ENCODE measurements around the gene LRMDA.

Gene LRMDA

DNA sequence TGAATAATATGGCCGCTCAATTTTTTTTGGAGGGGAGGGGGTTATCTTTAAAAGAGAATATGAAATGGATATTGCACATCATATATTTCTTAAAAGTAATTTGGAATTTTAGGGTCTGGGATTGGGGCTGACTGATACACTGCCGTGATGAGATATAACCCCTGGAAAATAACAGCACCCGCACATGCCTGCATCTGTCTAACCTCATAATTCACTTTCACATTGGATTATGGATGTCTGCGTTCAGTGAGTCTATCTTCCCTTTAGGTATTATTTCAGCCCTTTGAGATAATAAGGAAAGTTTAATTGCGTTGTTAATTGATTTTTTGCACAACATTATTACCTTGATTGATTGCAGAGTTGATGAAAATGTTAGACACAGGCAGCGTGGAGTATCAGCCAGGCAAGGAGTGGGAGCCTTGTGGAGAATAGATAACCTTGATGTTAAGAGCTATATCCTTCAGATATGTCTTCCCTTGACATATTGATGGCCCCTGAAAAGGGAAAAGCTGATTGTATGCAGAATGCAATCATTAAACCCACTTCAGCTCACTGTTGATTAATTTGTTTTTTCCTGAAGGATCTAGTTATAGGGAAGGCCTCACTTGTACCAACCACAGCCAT lies 1111.0 kb downstream of the LRMDA start:
- in situ Hi-C loops (cut with MboI; ENCODE audit: low sequenced_read_pairs): no loop called here

DNA sequence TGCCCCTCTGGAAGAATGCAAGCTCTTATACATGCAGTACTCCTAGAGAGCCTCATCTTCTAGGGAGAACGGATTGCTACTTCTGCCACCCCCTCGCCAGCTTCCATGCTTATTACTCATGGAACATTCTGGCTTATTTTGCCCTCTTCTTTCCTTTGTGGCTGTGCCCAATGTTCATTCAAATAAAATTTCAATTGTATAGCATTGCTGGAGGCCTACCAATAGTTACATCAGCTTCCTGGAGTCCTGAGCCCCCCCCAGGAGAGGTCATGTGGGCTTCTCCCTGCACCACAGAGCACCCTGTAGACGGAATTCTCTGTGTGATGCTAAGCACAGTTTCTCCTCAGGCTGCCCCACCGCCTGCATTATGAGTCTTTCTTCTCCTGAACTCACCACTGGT lies 1112.2 kb downstream of the LRMDA start:
- in situ Hi-C loops (cut with MboI; ENCODE audit: low sequenced_read_pairs): no loop called here

DNA sequence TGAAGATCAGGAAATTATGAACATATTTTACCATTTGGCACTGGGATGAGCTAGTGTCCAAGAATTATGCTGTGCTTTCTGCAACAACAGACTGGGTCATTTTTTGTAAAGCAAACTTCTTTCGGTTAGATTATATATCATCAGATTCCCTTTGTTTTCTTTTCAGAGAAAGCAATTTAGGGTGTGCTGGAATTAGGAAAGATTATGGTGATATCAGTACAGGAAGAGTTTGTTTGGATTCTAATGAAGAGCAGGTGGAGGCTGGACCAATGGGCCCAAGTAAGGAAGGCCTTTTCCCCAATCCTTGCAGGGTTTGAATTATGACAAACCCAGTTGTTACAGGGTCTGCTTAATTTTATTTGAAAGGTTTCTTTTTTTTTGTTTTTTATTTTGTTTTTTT lies 1113.4 kb downstream of the LRMDA start:
- in situ Hi-C loops (cut with MboI; ENCODE audit: low sequenced_read_pairs): no loop called here

DNA sequence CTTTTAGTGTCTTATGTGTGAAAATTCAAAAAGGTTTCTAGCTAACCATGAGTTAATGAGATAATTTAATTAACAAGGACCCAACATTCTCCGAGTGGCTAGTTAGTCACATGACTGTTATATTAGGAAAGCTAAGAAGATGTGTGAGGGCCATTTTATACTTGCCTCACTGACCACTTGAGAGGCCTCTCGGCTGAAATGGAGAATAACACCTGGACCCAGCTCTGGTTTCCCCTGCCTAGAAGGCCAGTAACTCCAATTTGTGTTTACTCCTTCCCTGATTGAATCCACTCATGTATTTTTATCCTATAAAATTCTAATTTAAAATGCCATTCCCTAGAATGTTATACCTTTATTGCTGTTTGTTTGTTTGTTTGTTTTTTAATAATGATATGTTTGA lies 1115.0 kb downstream of the LRMDA start:
- in situ Hi-C loops (cut with MboI; ENCODE audit: low sequenced_read_pairs): no loop called here

DNA sequence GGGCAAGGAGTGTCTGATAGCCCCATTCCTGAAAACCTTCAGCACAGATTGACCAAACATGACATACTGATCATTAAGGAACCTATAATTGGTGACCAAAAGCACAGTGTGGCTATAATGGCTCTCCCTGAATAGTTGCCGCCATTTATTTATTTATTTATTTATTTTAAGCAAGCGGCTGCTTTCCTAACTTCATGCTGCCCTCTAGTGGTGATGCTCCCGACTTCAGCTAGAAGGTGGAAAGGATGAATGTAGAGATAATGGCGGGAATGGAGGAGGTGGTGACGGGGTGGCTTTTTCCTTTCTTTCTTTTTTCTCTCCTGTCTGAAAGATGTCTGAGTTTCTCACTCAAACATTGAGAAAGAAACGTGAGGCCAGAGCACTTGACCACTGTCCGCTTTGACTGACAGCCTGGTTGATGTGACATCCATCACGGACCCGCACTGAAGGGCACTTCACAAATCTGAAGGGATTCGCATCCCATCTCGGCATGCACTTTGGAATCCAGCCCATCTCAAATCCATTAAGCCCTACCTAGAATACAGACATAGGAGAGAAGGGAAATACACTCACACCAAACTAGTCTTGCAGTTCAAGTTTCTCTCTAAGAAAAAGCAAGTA lies 1116.0 kb downstream of the LRMDA start:
- in situ Hi-C loops (cut with MboI; ENCODE audit: low sequenced_read_pairs): no loop called here

DNA sequence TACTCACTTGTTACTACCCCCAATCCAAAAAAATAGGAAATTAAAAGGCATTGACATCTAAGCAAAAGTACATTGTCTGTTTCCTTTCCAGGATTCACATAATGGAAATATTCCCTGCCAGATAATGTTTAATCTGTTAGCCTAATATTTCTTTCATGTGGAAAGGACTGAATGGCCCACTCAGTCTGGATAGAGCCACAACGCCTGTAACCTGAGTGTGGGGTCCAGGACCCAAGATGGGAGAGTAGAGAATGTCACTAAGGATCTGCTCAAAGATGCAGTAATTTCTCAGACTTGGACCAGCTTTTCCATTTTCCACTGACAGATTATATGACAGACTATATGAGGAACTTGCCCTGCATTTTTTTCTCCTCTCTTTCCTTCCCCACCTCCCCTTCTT lies 1117.3 kb downstream of the LRMDA start:
- in situ Hi-C loops (cut with MboI; ENCODE audit: low sequenced_read_pairs): no loop called here

DNA sequence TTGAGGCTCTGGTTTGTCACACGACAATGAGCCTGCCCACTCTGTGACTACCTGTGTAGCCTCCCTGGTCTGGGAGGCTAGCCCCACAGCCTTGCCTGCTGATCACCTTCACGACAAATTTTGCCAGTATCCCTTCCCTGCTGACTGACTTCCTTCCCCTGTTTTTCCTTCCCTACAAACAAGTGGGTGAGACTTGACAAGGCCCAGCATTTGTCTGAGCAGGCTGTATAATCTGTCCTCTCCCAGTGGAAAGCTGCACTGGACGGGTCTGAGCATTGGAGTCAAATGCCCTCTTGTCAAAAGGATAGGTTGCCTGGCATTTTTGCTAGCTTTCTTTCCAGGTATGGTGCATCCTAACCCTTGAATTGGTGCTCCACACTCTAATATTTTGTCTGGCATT lies 1117.7 kb downstream of the LRMDA start:
- in situ Hi-C loops (cut with MboI; ENCODE audit: low sequenced_read_pairs): no loop called here

DNA sequence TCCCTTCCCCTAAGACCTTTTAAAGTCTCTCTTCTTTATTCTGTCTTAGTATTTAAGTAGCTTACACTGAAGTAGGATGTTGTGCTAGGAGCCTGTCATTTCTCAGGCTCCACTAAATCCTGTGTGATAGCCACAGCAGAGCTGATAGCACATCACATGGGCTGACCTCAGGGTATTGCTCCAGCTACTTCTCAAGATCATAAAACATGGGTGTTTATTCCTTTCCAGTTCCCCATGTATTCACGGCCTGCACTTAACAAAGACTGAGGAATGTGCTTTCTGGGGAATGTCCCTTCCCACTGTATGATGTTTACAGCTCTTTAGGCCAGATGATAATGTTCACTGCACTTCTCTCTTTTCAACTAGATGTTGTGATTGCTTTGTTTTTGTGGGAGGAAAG lies 1119.4 kb downstream of the LRMDA start:
- in situ Hi-C loops (cut with MboI; ENCODE audit: low sequenced_read_pairs): no loop called here

DNA sequence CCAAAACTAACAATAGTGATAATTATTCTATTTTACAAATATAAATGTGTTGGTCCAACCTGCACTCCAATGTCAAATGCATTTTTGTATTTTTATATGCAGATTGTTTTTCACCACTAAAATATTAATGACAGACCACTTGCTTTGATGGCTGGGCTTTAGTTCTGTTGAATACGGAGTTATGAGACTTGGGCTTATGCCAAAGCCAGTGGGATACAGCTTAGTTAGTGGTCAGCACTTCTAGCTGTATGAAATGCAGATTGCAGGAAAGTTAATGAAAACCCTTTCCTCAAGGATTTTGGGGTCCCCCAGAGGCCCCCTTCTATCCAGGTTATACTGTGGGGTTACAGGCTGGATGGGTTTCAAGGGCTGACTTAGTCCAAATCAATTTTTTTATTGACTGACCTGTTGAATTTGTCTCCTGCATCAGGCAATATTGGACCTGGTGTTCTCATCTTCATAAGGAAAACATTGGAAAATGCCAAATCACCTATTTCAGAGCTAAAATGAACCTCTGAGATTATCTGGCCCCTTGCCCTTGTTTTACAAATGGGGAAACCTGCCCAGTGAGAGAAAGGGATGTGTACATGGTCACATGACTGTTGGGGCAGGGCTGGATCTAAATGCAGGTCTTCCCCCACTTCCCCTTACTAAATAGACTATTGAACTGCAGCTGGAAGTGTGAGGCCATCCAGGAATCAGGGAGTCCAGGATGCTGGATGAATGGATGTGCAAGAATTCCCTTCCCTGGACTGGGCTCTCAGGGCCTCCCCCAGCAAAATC lies 1120.9 kb downstream of the LRMDA start:
- in situ Hi-C loops (cut with MboI; ENCODE audit: low sequenced_read_pairs): no loop called here

DNA sequence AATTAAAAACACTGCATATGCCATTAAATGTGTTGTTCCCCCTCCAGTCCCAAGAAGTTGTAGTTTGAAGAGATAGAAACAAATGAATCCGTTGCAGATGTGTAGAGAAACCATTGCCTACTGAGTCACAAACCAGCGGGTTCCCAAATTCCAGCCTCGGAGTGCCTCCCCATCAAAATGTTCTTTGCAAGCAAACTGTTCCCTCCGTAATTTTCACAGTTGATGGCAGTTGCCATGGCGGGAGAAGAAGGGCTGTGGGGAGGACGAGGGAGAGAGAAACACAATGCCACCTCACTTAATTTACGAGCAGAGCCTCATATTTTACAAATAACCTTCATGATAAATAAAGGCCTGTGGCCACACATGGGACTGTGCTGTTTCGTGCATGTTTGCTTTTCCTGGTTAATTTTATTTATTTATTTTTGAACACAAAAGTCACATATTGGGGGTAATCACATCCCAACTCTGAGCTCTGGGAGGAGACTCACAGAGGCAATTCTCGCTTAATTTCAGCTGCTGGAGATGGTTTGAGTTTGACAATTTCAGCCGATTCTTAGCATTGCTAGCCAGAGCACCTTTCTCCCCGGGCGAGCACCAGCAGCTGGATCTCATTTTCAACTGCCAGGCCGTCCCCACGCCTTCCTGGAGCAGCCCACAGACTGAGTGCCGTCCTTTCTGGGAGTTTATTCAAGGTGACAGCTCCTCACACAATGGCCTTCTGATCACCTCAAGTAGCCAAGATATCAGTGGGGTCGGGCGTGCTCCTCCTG lies 1122.0 kb downstream of the LRMDA start:
- in situ Hi-C loops (cut with MboI; ENCODE audit: low sequenced_read_pairs): no loop called here

DNA sequence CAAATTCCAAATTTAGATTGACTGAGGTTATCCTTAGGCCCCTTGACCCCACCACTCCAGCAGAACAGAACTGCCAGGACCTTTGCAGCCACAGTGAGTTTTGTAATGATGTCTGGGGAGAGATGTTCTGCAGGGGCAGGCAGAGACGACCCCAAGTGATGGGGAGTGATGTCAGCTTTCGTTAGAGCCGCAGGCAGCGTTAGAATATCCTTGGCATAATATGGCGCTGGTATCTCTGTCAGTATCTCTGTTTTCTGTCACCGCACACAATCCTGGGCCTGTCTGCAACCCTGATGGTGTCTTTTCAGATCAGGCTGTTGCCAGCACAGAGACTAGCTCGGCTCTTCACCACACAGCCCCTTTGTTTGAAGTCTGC lies 1122.6 kb downstream of the LRMDA start:
- in situ Hi-C loops (cut with MboI; ENCODE audit: low sequenced_read_pairs): no loop called here

DNA sequence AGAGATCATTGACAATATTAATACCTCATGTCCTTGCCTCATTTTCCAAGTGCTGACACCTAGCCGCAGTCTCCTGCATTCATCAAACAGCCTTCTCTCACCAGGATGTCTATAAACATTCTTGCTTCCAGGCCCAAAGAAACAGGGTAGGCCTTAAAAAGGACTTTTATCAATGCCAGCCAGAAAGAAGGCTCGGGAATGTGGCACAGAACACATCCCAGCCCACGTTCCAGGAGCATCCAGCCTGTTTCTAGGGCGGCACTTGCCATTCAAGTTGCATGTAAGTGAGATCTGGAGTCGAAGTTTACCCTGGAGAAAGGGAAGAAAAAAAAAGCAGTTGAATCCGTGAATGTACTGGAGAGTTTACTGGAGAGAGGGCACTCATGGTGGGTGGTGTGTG lies 1123.1 kb downstream of the LRMDA start:
- in situ Hi-C loops (cut with MboI; ENCODE audit: low sequenced_read_pairs): no loop called here

DNA sequence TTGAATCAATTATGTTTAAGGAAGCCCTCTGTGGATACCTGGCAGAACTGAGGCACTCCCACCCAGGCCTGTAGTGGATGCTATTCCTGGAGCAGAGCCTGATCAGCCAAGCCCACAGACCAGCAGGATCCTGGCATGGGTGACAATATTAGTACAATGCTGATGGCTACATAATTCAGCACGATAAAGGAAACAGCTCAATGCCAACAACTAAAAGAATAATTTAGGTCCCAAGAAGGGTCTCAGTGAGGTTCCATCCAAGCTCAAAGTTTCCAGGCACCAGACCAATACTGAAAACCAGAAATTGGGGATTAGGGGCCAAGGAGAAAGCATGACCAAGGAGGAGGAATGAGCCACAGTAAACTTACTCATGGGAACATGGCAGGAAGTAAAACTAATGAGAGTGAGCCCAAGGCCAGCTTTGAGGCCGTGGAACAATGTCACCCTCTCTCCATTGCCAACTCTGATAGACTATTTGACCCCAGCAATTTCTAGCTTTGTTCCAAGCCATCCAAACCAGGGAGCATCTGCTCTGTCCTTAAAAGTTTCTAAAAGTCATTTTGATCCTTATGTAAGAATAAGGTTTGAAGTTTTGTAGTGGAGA lies 1123.7 kb downstream of the LRMDA start:
- in situ Hi-C loops (cut with MboI; ENCODE audit: low sequenced_read_pairs): no loop called here

DNA sequence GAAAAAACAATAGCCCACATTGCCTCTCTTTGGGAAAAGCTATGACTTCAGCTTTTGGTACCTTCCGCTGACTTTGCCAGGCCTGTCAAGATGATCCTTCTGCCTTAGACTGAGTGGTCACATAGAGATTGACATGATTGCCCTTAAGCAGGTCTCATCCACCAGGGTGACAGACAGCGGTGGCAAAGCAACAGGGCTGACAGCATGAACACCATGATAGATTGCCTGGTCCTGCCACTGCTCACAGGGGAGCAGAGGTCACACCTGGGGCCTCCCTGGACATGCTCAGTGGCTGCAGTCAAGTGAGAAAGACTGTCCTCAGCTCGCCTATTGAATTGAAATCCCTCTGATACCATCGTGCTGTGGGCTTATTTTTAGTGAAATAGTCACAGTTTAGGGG lies 1125.9 kb downstream of the LRMDA start:
- in situ Hi-C loops (cut with MboI; ENCODE audit: low sequenced_read_pairs): no loop called here

DNA sequence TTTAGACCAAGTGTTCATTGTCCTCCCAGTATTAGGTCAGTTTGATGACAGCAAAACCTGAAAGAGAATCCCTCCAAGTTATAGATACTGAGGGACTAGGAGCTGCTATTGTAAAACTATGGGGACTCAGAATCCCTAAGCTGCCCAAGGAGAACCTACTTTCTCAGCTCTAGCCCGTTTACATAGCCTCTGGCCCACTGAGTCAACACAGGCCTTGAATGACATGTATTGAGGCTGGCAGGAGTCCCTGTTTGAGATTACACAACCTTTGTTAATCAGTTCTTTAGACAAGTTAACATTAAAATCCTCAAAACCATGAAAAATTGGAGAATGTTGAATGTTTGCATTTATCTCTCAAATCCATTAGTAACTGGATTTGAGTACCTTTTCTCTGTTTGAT lies 1127.2 kb downstream of the LRMDA start:
- in situ Hi-C loops (cut with MboI; ENCODE audit: low sequenced_read_pairs): no loop called here

DNA sequence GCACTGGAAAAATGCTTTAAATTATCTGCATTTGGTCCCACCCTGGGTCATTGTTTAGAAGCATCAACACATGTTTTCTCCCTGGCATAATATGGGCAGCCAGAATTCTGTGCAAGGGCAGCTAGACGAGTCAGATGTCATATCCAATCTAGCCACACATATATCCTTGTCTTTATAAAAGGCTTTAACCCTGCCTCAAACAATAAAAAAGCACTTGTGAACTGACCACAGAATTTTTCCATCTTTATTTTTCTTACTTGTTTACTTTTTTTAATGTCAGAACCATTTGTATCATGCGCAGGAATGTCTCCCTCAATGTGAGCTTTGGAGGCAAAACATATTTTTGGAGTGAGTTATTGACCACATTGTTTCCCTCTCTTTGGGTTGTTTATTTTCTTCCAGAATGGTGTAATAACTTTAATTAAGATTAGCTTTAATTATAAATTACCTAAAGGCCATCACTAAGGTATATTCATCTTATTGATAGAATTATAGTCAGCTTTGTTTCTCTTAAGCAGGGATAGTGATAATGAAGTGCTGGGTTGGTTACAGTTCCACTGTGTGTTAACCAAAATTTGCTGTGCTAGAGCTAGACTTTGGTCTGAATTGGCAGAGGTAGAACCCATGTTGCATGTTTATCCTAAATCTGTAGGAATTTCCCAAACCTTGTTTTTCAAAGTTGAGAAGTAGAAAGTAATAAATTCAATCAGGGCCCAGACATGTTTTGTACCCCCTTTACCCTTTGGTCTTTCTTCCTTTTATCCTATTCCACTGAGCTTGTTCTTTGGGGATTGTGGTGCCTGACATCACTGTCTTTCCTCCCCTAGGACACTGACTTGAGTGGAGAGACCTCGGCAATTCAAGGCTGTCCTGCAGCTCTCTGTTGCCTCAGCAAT lies 1127.8 kb downstream of the LRMDA start:
- in situ Hi-C loops (cut with MboI; ENCODE audit: low sequenced_read_pairs): no loop called here

DNA sequence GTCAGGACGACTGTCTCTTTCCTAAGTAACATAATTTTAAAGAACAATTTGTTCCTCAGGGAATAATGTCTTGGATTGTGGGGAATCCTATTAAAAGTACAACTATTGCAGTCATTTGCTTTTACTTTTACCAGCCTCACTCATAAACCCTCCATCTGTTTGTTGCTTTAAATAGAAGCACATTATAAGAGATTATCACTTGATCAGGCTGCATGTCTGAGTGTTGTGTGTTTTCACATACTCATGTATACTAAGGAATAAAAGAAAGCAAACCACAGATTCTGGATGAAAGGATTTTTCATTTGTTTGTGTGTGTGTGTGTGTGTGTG lies 1128.4 kb downstream of the LRMDA start:
- in situ Hi-C loops (cut with MboI; ENCODE audit: low sequenced_read_pairs): no loop called here

DNA sequence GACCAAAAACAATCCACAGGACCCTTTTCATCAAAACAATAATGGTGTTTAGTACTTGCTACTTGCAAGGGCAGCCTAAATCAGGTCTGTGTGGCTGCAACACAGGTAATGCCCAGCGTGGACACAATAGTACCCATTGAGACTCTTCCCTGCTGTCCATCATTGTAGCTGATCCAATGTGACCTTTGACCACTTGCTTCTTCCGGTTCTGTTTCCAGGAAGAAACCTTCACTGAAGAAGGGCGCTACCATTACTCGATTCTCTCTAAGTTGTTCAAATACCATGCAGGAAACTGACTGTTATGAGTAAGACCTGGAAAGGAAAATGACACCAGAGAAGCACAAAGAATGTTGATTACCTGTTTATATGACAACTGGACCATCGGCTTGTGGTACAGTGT lies 1128.9 kb downstream of the LRMDA start:
- in situ Hi-C loops (cut with MboI; ENCODE audit: low sequenced_read_pairs): no loop called here

DNA sequence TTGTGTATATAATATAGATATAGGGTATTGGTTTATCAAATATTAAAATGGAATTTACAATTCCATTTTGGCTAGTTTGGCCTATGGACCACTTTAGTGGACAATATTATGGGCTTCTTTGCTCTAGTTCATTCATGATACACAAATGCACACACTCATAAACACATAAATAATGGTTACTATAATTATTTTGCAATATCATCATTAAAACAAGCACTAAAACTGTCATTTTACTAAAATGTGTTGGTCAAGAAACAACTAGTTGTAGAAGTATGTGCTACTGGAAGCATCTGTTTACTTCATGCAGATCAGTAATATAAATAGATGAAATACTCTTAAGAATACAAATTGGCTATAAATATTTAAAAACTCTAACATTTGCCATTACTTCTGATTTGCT lies 1131.9 kb downstream of the LRMDA start:
- in situ Hi-C loops (cut with MboI; ENCODE audit: low sequenced_read_pairs): no loop called here

DNA sequence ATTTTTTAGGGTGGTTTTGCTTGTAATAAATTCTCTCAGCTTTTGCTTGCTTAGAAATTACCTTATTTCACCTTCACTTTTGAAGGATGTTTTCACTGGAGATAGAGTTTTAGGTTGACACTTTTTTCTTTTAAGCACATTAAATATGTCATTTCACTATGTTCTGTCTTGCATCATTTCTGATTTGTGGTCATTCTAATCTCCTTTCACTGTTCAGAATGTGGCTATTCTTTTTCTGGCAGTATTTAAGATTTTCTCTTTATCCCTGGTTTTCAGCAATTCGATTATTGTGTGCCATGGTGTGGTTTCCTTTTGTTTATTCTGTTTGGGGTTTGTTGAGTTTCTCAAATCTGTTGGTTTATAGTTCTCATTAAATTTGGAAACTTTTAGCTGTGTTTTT lies 1140.6 kb downstream of the LRMDA start:
- in situ Hi-C loops (cut with MboI; ENCODE audit: low sequenced_read_pairs): no loop called here
